Natural killer cell (primary cell): ENCODE data around the gene RESP18. TPM values are rescaled to one million over a fixed set of nuclear protein-coding genes. Genes with fewer than 3 reads are reported as not detected.
A peak's percentile ranks its signal among the peaks of the same experiment; 100 is the strongest.

Experiments used
- ATAC-seq, 3 donors: fragments of 150-1000 bp in 2 of 3; fragments of 200-7000 bp in 1 of 3; cut with Tn5 transposase; 1 replicate in 1 of 3; 2 replicates in 2 of 3; pipeline ENCODE4 v1.10.0; 2021; ENCODE audit warnings: mild to moderate bottlenecking in 2 of 3, moderate library complexity in 2 of 3
- DNase-seq, 2 donors: peaks; one replicate each; pipeline versions ENCODE4 v3.0.0 to v3.0.0-alpha.2; 2013 to 2021; ENCODE audit warnings: mixed read lengths in 1 of 2
- H3K27ac ChIP-seq: one replicate; pipeline ENCODE4 v1.5.1; 2013; ENCODE audit warnings: mild to moderate bottlenecking, low read length
- H3K27me3 ChIP-seq: one replicate; pipeline ENCODE4 v1.6.1; 2013; ENCODE audit warnings: low read length; ENCODE audit not compliant: control insufficient read depth, insufficient read depth
- H3K36me3 ChIP-seq: one replicate; pipeline ENCODE4 v1.6.1; 2013; ENCODE audit warnings: low read length; ENCODE audit not compliant: control insufficient read depth, insufficient read depth
- H3K4me1 ChIP-seq: one replicate; pipeline ENCODE4 v1.6.1; 2013; ENCODE audit warnings: low read length; ENCODE audit not compliant: control insufficient read depth, insufficient read depth
- H3K4me3 ChIP-seq: one replicate; pipeline ENCODE4 v1.5.1; 2013; ENCODE audit warnings: low read length
- H3K9me3 ChIP-seq: one replicate; pipeline ENCODE4 v1.6.1; 2013; ENCODE audit warnings: low read length; ENCODE audit not compliant: control insufficient read depth, insufficient read depth
- H3K27ac Mint-ChIP-seq, 2 donors: one replicate each; pipeline ENCODE4 v1.8.0; 2022; ENCODE audit warnings: mild to moderate bottlenecking in 2 of 2, mixed read lengths in 2 of 2, moderate library complexity in 1 of 2
- H3K27me3 Mint-ChIP-seq, 2 donors: one replicate each; pipeline ENCODE4 v1.8.0; 2022; ENCODE audit warnings: low read depth in 2 of 2, mixed read lengths in 2 of 2
- H3K36me3 Mint-ChIP-seq: one replicate; pipeline ENCODE4 v1.8.0; 2022; ENCODE audit warnings: mixed read lengths
- H3K4me1 Mint-ChIP-seq, 2 donors: one replicate each; pipeline ENCODE4 v1.8.0; 2022; ENCODE audit warnings: mixed read lengths in 2 of 2
- H3K4me3 Mint-ChIP-seq: one replicate; pipeline ENCODE4 v1.8.0; 2022; ENCODE audit warnings: mild to moderate bottlenecking, moderate library complexity, mixed read lengths
- H3K9me3 Mint-ChIP-seq, 2 donors: one replicate each; pipeline ENCODE4 v1.8.0; 2022; ENCODE audit warnings: mixed read lengths in 2 of 2
- WGBS: methylation state at CpG from one replicate; pipeline ENCODE4 v1.1.7; 2013; ENCODE audit warnings: missing lambda C conversion rate; ENCODE audit not compliant: insufficient coverage; 5-methylcytosine and 5-hydroxymethylcytosine counted together
- intact Hi-C: fragments of 100-400 bp; cut with micrococcal nuclease; formaldehyde crosslinking; loops from one replicate; pipeline ENCODE4 v1.14.2; 2022
- total RNA-seq, 4 donors: library from RNA; stranded (reverse); fragments of 120-200 nt in 1 of 4; gene quantifications; one replicate each; pipeline versions ENCODE4 v1.2.3 to v1.2.4, GENCODE V29; 2013 to 2022
- TF ChIP-seq, protein P1 (sequence below): fragments of 200-600 bp; IDR thresholded peaks from one replicate; pipeline ENCODE4 v1.8.0; 2022; ENCODE audit warnings: antibody characterized with exemption

Gene RESP18
- total RNA-seq, 3 donors from 2014 or later (not counting 1 experiment from before 2014, with no cell fraction given) = not detected

DNA sequence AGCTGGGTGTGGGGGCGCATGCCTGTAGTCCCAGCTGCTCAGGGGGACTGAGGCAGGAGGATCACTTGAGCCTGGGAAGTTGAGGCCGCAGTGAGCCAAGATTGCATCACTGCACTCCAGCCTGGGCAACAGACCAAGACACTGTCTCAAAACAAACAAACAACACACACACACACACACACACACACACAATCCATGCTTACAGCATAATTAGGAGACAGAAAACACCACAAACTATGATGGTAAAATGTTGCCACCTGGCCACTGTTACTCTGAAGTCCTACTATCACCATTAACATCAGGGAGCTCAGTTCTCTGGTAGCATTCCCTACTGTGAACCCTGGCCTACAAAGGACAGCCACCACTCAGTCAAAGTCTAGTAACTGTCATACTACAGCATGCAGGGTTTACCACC is 36.9 kb upstream of the RESP18 start:
- Mint-ChIP-seq H3K9me3 (no peaks in the 10 kb centered on the region), H3K27ac (no peak overlapping the region), H3K27me3 (no peaks in the 10 kb centered on the region), H3K4me1 (no peaks in the 10 kb centered on the region), H3K4me3 (no peak overlapping the region), H3K36me3 (no peaks in the 10 kb centered on the region)
- H3K27me3 ChIP-seq = no peaks in the 10 kb centered on the region
- H3K36me3 ChIP-seq = peaks cover 11% of the 10 kb centered on the region
- H3K4me3 ChIP-seq = no peak overlapping the region
- DNase-seq = no peak
- no peaks in the 10 kb centered on the region for H3K9me3 ChIP-seq
- TF ChIP-seq, protein P1, sequence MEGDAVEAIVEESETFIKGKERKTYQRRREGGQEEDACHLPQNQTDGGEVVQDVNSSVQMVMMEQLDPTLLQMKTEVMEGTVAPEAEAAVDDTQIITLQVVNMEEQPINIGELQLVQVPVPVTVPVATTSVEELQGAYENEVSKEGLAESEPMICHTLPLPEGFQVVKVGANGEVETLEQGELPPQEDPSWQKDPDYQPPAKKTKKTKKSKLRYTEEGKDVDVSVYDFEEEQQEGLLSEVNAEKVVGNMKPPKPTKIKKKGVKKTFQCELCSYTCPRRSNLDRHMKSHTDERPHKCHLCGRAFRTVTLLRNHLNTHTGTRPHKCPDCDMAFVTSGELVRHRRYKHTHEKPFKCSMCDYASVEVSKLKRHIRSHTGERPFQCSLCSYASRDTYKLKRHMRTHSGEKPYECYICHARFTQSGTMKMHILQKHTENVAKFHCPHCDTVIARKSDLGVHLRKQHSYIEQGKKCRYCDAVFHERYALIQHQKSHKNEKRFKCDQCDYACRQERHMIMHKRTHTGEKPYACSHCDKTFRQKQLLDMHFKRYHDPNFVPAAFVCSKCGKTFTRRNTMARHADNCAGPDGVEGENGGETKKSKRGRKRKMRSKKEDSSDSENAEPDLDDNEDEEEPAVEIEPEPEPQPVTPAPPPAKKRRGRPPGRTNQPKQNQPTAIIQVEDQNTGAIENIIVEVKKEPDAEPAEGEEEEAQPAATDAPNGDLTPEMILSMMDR = no peak
- H3K27ac ChIP-seq = no peak overlapping the region
- no peaks in the 10 kb centered on the region for H3K4me1 ChIP-seq
- intact Hi-C loops = no loop called here
- ATAC-seq = no peak
- 38% methylated on average over 2 of the region's 2 CpGs for WGBS

DNA sequence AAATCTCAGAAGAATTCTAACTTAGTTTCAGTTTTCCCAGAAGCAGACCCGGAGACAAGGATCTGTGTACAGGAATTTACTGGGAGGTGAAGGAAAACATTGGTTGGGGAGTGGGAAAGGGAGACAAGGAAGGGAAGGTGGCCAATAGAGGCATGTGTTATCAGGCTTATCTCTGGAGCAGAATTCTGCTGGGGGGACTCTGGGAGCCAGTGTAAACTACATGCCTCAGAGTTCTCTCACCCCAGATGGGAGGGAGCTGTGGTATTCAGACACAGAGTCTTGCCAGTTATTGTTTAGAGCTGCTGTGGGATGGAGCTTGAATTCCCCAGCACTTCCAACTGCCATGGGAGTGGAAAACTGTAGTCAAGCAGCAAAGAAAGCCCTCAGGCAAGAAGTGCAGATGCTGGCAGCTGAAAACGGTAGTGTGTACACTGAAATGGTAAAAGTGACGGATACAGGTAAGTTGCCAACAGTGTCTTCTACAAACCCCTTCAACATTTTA is 36.2 kb upstream of the RESP18 start:
- Histone ChIP-seq H3K27me3 (no peaks in the 10 kb centered on the region), H3K36me3 (peaks cover 4% of the 10 kb centered on the region), H3K27ac (no peak overlapping the region), H3K9me3 (no peaks in the 10 kb centered on the region), H3K4me3 (no peak overlapping the region), H3K4me1 (no peaks in the 10 kb centered on the region)
- ATAC-seq (no peak), DNase-seq (no peak)
- TF ChIP-seq, protein P1 = no peak
- intact Hi-C loops = no loop called here
- H3K27ac Mint-ChIP-seq = no peak overlapping the region
- H3K4me3 Mint-ChIP-seq = no peak overlapping the region
- no peaks in the 10 kb centered on the region for H3K36me3 Mint-ChIP-seq
- no peaks in the 10 kb centered on the region for H3K9me3 Mint-ChIP-seq
- no peaks in the 10 kb centered on the region for H3K4me1 Mint-ChIP-seq
- 85% methylated on average over 3 of the region's 3 CpGs for WGBS
- no peaks in the 10 kb centered on the region for H3K27me3 Mint-ChIP-seq

DNA sequence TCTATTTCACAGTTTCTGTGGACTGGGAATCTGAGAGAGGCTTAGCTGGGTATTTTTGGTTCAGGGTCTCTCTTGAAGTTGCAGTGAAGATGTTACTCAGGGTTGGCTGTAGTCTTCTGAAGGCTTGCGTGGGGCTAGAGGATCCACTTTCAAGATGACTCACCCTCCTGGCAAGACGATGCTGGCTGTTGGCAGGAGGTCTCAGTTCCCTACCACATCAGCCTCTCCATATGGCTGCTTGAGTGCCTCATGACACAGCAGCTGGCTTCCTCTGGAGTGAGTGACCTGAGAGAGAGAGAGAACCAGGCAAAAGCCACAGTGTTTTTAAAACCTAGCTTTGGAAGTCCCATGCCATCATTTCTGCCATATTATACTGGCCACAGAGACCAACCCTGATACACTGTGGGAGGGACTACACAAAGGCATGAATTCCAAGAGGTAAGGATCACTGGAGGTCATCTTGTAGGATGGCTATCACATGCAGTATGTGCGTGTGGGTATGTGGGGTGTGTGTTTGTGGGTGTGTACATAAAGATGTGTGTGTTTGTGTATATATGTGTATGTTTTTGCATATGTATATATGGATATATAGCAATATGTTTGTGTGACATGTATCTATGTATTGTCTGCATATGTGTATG is 30.1 kb upstream of the RESP18 start:
- peak in 1 of 3 donors; percentile 16 for ATAC-seq
- H3K27me3 ChIP-seq = peaks cover 7% of the 10 kb centered on the region
- WGBS = 41% methylated on average over 3 of the region's 3 CpGs
- no peaks in the 10 kb centered on the region for H3K36me3 ChIP-seq
- Mint-ChIP-seq H3K4me1 (no peaks in the 10 kb centered on the region), H3K9me3 (no peaks in the 10 kb centered on the region), H3K36me3 (no peaks in the 10 kb centered on the region), H3K27me3 (peaks cover 8 to 13% of the 10 kb centered on the region in 2 donors), H3K27ac (no peak overlapping the region), H3K4me3 (no peak overlapping the region)
- intact Hi-C loops = no loop called here
- TF ChIP-seq, protein P1 = no peak
- H3K27ac ChIP-seq = no peak overlapping the region
- H3K4me3 ChIP-seq = no peak overlapping the region
- H3K4me1 ChIP-seq = peaks cover 7% of the 10 kb centered on the region
- no peaks in the 10 kb centered on the region for H3K9me3 ChIP-seq
- no peak for DNase-seq

DNA sequence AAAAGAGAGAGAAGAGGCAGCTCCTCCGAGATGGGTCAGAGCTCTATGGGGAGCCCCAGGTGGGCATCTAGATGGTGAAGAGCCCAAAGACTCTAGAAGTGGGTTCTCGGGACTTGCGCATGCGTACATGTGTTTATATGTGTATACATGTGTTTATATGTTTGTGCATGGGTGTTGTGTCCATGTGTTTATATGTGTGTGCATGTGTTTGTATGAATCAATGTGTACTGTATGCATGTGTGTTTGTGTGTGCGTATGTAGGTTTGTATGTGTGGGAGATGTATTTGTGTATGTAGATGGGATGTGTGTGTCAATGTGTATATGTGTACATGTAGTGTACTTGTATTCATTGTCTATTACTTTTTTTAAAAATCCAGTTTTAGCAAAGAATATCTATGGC is 29.5 kb upstream of the RESP18 start:
- H3K9me3 ChIP-seq = no peaks in the 10 kb centered on the region
- Mint-ChIP-seq H3K4me3 (no peak overlapping the region), H3K9me3 (no peaks in the 10 kb centered on the region), H3K36me3 (no peaks in the 10 kb centered on the region), H3K4me1 (no peaks in the 10 kb centered on the region), H3K27ac (no peak overlapping the region), H3K27me3 (peaks cover 11 to 13% of the 10 kb centered on the region in 2 donors)
- peaks cover 7% of the 10 kb centered on the region for H3K27me3 ChIP-seq
- H3K4me1 ChIP-seq = peaks cover 7% of the 10 kb centered on the region
- no peak overlapping the region for H3K4me3 ChIP-seq
- DNase-seq = no peak
- no peaks in the 10 kb centered on the region for H3K36me3 ChIP-seq
- TF ChIP-seq, protein P1 = no peak
- H3K27ac ChIP-seq = no peak overlapping the region
- intact Hi-C loops = no loop called here
- no peak for ATAC-seq
- WGBS = 98% methylated on average over 5 of the region's 5 CpGs
